Smooth muscle cell (in vitro differentiated cells): Measurements from ENCODE around the gene CYP46A1. TPM values are rescaled to one million over a fixed set of nuclear protein-coding genes. Genes with fewer than 3 reads are reported as not detected.

Source experiments
- DNase-seq: peaks from one replicate; lab custom pipeline; 2025; ENCODE audit not compliant: unreplicated experiment; lab: John Stamatoyannopoulos, UW
- H2AFZ ChIP-seq: fragments of 200-600 bp; sonication (generic); 2 replicates; pipeline ENCODE4 v1.6.0; 2016; ENCODE audit warnings: antibody characterized with exemption, low read depth, mild to moderate bottlenecking
- H3F3A ChIP-seq: fragments of 200-600 bp; sonication (generic); 2 replicates; pipeline ENCODE4 v1.6.0; 2017; ENCODE audit warnings: antibody characterized with exemption, low read depth
- H3K27ac ChIP-seq: fragments of 200-600 bp; sonication (generic); 2 replicates; pipeline ENCODE4 v1.5.1; 2016; ENCODE audit warnings: low read depth, mild to moderate bottlenecking
- H3K27me3 ChIP-seq: fragments of 200-600 bp; sonication (generic); 2 replicates; pipeline ENCODE4 v1.6.1; 2016; ENCODE audit warnings: low read depth, mild to moderate bottlenecking
- H3K36me3 ChIP-seq: fragments of 200-600 bp; sonication (generic); 2 replicates; pipeline ENCODE4 v1.5.1; 2016; ENCODE audit warnings: low read depth
- H3K4me1 ChIP-seq: fragments of 200-600 bp; sonication (generic); 2 replicates; pipeline ENCODE4 v1.5.1; 2016; ENCODE audit warnings: low read depth
- H3K4me2 ChIP-seq: fragments of 200-600 bp; sonication (generic); 2 replicates; pipeline ENCODE4 v1.6.0; 2016; ENCODE audit warnings: mild to moderate bottlenecking
- H3K4me3 ChIP-seq: fragments of 200-600 bp; sonication (generic); 2 replicates; pipeline ENCODE4 v1.5.1; 2016; ENCODE audit warnings: mild to moderate bottlenecking
- H3K79me2 ChIP-seq: fragments of 200-600 bp; sonication (generic); 2 replicates; pipeline ENCODE4 v1.6.0; 2016; ENCODE audit warnings: low read depth, mild to moderate bottlenecking
- H3K9ac ChIP-seq: fragments of 200-600 bp; sonication (generic); 2 replicates; pipeline ENCODE4 v1.6.0; 2016; ENCODE audit warnings: low read depth
- H3K9me3 ChIP-seq: fragments of 200-600 bp; sonication (generic); replicated peaks from 2 replicates; pipeline ENCODE4 v1.5.1; 2016; ENCODE audit warnings: low read depth
- H4K20me1 ChIP-seq: fragments of 200-600 bp; sonication (generic); 2 replicates; pipeline ENCODE4 v1.6.0; 2016; ENCODE audit warnings: low read depth
- CTCF ChIP-seq: fragments of 200-600 bp; sonication (generic); IDR thresholded peaks from 2 replicates; pipeline ENCODE4 v1.5.1; 2017; ENCODE audit warnings: borderline replicate concordance, mild to moderate bottlenecking, antibody characterized with exemption; ENCODE audit not compliant: insufficient read depth, poor library complexity, severe bottlenecking
- WGBS: methylation state at CpG from one replicate; pipeline ENCODE4 v1.1.7; 2016; ENCODE audit warnings: low lambda C conversion rate; 5-methylcytosine and 5-hydroxymethylcytosine counted together
- polyA plus RNA-seq: library from polyadenylated mRNA; unstranded; fragments of >200 nt; fragmentation: Nextera tagmentation; extraction: Ambion mirVana; gene quantifications from 2 replicates; pipeline ENCODE4 v1.2.1, GENCODE V29; 2016
- total RNA-seq: library from RNA; depleted of rRNA; stranded (reverse); fragments of >200 nt; gene quantifications from 2 replicates; pipeline ENCODE4 v1.2.3, GENCODE V29; 2014

The CYP46A1 gene
- total and polyA plus RNA-seq, 2 experiments from 2014 or later: 0.63 to 1.0 TPM

GRCh38 chr14:99749763-99750715 lies 65.9 kb downstream of the CYP46A1 start:
- Histone ChIP-seq H2AFZ (no peak overlapping the region), H3K27ac (no peak overlapping the region), H3K9me3 (no peaks in the 10 kb centered on the region), H3K9ac (no peak overlapping the region), H3K4me3 (no peak overlapping the region), H3K27me3 (peaks cover 12% of the 10 kb centered on the region), H3K4me1 (peaks cover 29% of the 10 kb centered on the region), H3K4me2 (no peak overlapping the region), H3K79me2 (no peaks in the 10 kb centered on the region), H3F3A (peaks cover 21% of the 10 kb centered on the region), H4K20me1 (no peaks in the 10 kb centered on the region), H3K36me3 (no peaks in the 10 kb centered on the region)
- no peak for TF ChIP-seq CTCF
- WGBS: 87% methylated on average over 23 of the region's 23 CpGs
- DNase-seq: no peak

GRCh38 chr14:99750746-99751450 lies 66.8 kb downstream of the CYP46A1 start:
- no peaks in the 10 kb centered on the region for H3K79me2 ChIP-seq
- H4K20me1 ChIP-seq: no peaks in the 10 kb centered on the region
- no peaks in the 10 kb centered on the region for H3K9me3 ChIP-seq
- H3K4me2 ChIP-seq: no peak overlapping the region
- H3K27me3 ChIP-seq: peaks cover 12% of the 10 kb centered on the region
- 96% methylated on average over 11 of the region's 11 CpGs for WGBS
- H3K4me3 ChIP-seq: no peak overlapping the region
- H3K4me1 ChIP-seq: peaks cover 26% of the 10 kb centered on the region
- peaks cover 13% of the 10 kb centered on the region for H3F3A ChIP-seq
- H2AFZ ChIP-seq: no peak overlapping the region
- peak overlapping the region; percentile 85 for H3K9ac ChIP-seq
- no peak for TF ChIP-seq CTCF
- DNase-seq: no peak
- no peaks in the 10 kb centered on the region for H3K36me3 ChIP-seq
- H3K27ac ChIP-seq: no peak overlapping the region

GRCh38 chr14:99751539-99752485 lies 67.7 kb downstream of the CYP46A1 start:
- peak overlapping the region; percentile 94 for H3K27ac ChIP-seq
- H3K9ac ChIP-seq: peak overlapping the region; percentile 85
- no peaks in the 10 kb centered on the region for H3K9me3 ChIP-seq
- no peak overlapping the region for H2AFZ ChIP-seq
- WGBS: 49% methylated on average over 25 of the region's 25 CpGs
- H3K27me3 ChIP-seq: peaks cover 12% of the 10 kb centered on the region
- H3K4me1 ChIP-seq: peaks cover 26% of the 10 kb centered on the region
- H3K4me2 ChIP-seq: peak overlapping the region; percentile 74
- H3F3A ChIP-seq: peaks cover 12% of the 10 kb centered on the region
- H4K20me1 ChIP-seq: no peaks in the 10 kb centered on the region
- no peak overlapping the region for H3K4me3 ChIP-seq
- no peak for DNase-seq
- TF ChIP-seq CTCF: no peak
- H3K36me3 ChIP-seq: no peaks in the 10 kb centered on the region
- no peaks in the 10 kb centered on the region for H3K79me2 ChIP-seq
